Hematopoietic multipotent progenitor cell treated with erythropoietin and hydrocortisone succinate and interleukin-3 and kit ligand, for 15 days (in vitro differentiated cells): ENCODE measurements around the gene KRT3.

Source experiments
- DNase-seq: peaks from one replicate; pipeline ENCODE4 v3.0.0-alpha.2; 2015; ENCODE audit warnings: low spot score

Gene KRT3

DNA sequence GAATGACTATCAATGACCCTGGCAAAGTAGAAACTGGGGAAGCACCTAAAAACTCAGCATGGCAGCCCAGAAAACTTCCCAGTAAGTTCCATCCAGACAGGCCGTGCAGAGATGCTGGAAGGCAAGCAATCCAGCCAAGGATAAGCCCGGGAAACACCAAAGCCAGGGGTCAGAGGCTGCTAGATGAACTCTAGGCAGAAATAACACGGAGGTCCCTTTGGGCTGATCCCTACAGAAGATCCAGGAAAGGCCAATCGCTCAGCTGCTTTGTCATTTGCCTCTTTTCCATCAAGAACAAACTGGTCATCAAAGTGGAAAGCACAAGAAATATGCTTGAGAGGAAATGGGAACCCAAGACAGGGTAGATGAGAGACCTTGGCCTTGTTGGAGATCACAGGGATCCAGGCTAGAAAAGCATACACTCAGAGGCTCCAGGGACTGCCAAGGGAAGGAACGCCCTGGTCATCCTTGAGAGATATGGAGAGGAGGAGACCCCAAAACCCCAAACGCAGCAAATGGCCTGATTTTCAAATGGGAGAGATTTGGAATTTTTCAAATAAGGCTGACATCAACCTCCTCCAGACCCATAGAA, 31.7 kb upstream of the KRT3 start:
- no peak for DNase-seq

DNA sequence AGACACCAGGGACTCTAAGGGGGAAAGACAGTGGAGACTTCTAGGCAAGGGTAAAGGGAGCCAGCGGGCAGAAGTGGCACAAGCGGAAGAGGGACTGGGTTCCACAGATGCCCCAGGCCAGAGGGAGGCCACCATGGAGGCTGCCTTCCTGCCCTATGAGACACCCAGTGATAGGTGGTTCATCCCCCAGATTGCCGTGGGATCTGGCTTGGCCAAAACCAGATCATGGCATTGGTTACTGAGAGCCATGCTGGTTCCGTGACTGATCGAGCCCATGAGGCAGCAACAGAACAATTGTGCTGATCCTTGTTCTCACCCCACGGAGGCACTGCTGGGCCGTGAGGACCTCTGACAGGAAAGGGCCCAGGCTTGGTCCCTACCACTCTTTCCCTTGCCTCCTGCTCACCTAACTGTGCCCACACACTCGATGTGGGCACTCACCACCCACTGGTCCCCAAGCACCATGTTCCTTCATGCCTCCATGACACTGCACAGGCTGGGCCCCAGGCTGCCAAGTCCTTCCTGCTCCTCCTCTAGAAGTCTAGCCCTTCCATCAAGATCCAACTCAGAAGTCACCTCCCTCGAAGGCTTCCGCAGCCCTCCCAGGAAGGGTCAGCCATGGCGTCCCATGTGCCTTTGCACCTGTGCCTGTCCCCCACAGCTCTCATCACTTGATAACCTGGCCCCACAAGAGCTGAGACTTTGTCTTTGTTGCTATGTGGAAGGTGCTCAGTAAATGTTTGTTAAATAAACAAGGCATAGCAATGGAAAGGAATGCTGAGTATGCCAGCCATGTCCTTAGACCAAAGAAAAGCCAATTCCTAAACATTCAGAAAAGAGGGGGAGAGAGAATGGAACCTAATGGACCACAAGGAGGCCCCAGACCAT, 30.9 kb upstream of the KRT3 start:
- DNase-seq: no peak

- no peak for DNase-seq
Measured at GRCh38 chr12:52825961-52826360, 30.0 kb upstream of the KRT3 start.

DNA sequence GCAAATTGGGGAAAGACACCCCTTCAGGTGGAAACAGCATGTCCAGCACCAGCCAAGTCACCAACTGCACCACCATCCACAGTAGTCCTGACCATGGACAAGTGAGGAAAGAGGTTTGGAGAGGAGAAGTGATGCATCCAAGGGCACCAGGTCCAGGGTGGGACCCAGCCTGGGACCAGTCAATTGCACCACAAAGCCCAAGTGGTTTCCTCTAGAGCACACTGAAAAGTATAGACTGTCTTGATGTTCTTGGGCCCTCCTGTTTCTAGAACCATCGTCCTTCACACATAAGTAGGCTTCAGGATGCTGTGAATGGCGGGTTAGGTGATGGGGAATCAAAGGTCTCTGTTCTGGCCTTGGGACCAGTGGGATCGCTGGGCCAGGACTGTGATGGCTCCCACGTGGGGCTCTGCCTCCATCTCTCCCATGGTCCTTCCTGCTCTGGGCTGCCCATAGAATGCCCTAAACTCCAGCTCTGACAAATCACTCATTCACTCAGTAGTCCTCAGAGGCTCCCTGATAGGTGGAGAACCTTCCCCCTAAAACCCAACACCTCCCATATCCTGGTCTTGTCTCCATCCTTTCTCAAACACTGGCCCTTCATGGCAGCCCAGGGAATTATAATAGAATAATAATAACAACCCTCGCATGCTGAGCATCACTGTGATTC, 29.0 kb upstream of the KRT3 start:
- DNase-seq: no peak

- no peak for DNase-seq
Measured at GRCh38 chr12:52823761-52824450, 28.0 kb upstream of the KRT3 start.

- no peak for DNase-seq
Measured at GRCh38 chr12:52822771-52823510, 27.0 kb upstream of the KRT3 start.

DNA sequence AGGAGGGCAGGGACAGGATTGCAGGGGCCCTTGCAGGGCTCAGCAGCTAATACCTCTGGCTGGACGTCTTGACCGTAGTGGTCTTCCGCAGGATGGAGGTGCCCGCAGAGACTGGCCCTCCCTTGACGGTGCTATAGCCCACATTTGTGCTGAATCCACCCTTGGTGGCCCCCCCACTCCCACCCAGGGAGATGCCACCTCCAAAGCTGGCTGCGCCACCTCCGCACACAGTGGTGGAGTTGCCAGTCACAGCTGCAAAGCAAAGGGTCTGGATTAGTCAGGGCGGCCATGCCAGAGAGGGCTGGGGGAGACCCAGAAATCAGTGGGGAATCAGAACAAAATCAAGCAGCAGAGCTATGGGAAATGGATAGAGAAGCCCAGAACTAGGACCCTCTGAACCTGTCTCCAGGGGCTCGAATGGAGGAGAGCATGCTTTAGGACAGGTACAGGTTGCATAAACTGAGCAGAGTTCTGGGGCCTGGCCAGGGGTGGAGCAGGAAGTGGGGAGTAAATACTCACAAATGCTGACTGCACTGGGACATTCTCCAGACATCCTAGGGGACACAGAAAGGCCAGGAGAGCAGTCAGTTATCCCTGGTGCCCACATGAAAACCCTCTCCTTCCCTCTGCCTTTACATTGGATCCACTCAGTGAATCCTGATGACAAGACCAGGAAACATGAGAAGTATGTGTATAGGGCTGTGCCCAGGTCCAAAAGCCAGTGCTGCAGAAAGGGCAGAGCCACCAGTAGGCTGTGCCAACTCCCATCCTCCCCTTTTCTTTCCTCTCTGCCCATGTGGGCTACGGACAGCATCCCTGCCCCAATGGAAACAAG, 26.1 kb upstream of the KRT3 start:
- no peak for DNase-seq

DNA sequence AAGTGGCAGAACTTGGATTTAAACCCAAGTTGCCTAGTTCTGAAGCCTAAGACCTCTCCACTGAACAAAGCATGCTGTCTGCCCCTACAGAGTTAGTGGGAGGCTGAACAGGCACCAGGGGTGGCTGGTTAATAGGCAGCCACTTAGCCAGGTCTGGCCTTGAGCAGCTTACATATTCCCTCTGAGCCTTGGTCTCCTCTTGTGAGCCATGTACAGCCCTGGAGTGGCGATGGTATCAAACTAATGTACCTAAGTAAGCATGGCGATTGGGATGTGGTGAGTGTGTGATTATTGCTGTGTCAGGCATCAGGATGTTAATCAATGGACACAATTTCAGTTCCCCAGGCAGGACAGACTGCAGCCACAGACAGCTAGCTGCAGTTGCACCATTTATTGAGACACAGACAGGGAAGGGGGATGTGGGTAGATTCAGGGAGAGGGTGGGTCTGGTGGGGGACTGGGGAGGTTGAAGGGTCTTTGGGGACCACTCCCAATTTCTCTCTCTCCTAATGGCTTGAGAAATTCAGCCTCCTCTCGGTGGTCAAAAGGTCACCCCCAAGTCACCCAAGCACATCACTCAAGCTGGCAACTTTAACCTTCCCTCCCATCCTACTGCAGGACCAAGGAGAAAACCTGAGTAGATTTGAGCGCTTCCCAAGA, 25.3 kb upstream of the KRT3 start:
- no peak for DNase-seq

GRCh38 chr12:52820521-52820920, 24.6 kb upstream of the KRT3 start:
- no peak for DNase-seq

DNA sequence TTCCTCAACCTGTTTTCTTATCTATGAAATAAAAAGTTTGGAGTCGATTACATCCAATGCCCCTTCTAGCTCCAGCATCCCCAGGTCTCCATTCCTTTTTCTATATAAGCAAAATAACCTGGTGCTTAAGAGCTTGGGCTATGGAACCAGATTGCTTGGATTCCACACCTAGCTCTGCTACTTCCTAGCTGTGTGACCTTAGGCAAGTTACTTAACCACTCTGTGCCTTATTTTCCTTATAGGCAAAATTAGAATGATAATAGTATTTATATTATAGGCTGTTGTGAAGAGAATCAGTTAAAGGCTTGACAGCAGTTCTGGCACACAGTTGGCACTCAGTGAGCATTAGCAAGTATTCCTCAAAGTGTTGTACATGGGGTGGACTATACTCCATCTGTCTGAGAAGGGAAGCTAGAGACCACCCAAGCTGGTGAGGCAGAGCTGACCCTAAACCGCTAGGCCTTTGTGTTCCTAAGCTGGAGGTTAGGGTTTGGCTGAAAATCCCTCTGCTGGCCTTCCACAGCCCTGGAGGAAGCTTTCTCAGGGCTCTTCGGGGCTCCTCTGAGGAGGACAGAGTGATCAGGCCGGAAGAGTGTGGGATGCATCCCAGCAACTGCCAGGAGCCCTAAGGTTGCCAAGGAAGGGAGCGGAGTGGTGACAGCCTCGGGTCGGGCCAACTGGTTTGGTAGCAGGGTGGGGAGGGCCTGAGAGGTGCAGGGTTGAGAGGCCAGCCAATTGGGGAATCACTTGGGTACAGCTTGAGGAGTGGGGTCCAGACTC, 24.0 kb upstream of the KRT3 start:
- DNase-seq: no peak

DNA sequence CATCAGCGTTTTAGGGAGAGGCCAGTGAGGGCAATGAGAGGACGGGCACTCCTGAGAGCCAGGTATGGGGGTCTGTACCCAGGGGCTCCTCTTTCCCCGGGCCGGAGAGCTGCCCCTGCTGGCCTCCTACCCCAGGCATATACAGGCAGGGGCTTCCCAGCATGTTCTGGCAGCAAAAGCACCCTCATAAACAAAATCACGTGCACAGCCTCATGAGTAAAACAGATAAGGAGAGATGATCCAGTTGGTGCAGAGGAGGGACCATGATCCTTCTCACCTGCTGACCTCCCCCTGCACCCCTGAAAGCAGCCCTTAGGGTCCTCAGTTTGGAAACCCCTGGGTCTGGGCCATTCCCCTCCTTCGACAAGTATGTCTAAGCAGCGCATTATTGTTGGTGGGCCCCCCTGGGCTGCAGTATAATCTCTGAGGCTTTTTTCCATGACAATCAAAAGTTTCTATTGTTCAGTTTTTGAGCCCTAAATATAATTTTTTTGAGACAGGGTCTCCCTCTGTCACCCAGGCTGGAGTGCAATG, 23.0 kb upstream of the KRT3 start:
- no peak for DNase-seq

DNA sequence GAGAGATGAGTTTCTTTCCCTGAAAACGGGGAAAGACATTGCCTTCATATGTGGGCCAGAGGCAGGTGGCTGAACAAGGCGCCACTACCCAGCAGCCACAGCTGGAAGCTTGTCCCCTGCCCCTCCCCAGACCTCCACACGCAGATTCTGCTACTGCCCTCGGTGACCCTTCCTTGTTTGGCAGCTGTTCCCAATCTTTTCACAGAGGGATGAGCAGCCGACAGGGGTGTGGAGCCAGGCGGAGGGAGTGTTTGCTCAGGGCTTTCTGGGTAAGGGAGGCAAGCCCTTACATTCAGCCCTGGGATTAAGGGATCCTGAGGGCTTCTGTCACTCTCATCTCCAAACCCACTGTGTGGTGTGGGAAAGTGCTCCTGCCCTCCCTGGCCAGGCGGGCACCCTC, 22.5 kb upstream of the KRT3 start:
- no peak for DNase-seq

- no peak for DNase-seq
Measured at GRCh38 chr12:52817699-52818238, 21.9 kb upstream of the KRT3 start.

GRCh38 chr12:52817003-52817698, 21.2 kb upstream of the KRT3 start:
- DNase-seq: no peak

- no peak for DNase-seq
Measured at GRCh38 chr12:52815676-52816588, 20.0 kb upstream of the KRT3 start.

DNA sequence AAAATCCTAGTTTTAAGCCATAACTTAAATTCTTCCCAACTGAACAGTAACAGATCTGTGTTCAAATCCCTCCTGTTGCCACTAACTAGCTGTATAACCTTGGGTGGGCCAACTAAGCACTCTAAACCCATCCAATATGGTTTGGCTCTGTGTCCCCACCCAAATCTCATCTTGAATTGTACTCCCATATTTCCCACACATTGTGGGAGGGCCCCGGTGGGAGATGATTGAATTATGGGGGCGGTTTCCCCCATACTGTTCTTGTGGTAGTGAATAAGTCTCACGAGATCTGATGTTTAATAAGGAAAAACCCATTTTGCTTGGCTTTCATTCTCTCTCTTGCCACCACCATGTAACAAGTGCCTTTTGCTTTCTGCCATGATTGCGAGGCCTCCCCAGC, 19.2 kb upstream of the KRT3 start:
- DNase-seq: no peak

DNA sequence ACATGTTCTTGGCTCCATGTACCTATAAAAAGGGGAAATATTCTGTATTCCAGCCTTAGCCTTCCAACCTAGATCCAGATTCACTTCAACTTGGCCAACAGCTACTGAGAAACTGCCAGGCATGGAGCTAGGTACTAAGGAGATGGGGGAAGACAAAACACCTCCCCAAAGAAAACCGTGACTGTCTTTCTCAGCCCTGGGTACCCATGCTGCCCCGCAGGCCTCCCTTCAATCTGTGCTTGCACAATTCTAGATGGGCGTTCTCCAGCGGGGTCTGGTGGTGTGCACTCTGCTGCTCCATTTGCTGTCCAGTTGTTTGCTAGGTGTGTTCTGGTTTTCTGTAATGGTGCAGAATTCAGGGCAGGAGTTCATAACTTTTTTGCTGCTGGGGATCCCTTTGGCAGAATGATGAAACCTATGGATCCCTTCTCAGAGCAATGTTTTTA, 18.8 kb upstream of the KRT3 start:
- DNase-seq: no peak
